Measurements from ENCODE around the gene IL1RAPL1. TPM values are rescaled to one million over a fixed set of nuclear protein-coding genes. Genes with fewer than 3 reads are reported as not detected.

Gene IL1RAPL1
- polyA plus RNA-seq, 4 donors, result 2.2 to 6.0 (median 2.4) TPM

DNA sequence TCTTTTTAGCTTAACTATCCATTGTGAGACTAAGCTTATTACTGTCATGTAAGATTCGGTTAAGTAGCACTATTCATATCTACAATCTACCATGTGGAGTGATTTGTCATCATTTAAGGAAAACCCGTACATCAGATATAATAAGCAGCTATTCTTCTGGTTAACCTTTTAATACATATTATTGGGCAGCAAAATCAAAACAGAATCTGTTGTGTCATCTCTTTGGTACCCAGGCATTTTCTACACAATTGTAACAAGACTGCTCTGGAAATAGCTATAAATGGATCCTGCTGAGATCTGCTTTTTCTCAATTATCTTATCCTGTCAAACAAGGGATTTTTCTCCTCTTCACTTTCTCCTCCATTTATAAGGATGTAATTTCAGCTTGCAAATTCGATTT is 1106.7 kb downstream of the IL1RAPL1 start:
- DNase-seq (ENCODE audit: low read depth in 4 of 4, low spot score in 3 of 4), result no peak

DNA sequence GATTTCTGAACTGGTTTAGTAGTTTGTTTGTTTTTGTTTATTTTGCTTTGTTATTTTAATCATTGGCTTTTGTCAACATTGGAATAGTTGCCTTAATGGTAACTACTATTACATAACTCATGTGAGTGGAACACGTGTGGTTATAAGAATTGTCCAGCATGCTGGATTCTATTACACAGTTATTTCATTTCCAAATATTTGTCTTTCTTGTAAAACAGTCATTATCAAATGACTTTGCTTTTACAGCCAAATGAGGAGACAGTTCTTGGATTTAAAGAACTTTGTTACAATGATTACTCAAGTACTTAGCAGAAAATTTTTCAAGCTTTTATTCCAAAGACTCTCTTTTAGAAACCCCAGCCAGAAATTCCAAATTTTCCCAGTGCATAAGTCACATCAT is 1112.0 kb downstream of the IL1RAPL1 start:
- no peak for DNase-seq (ENCODE audit: low read depth in 4 of 4, low spot score in 3 of 4)

DNA sequence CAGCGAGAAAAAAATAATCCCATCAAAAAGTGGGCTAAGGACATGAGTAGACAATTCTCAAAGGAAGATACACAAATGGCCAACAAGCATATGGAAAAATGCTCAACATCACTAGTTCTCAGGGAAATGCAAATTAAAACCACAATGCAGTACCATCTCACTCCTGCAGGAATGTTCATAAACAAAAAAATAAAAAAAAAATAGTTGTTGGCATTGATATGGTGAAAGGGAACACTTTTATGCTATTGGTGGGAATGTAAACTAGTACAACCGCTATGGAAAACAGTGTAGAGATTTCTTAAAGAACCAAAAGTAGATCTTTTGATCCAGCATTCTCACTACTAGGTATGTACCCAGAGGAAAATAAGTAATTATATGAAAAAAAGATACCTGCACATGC is 1119.8 kb downstream of the IL1RAPL1 start:
- DNase-seq (ENCODE audit: low read depth in 4 of 4, low spot score in 3 of 4), result no peak

DNA sequence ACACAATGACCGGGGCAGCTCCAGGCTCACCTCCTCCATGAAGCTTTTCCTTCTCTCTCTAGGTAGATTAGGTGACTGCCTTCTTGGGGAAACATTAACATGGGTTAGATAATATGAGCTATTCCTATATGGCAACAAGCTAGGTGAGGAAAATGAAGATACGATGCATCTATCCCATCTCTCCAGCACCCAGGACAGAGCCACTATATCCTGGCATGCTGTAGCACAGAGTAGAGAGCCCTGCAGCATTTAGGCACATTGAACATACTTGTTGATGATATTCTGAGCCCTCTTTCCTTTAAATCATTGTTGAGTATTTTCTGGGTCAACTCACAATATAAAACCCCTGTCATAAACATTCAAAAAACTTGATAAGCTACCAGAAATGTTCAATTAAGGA is 1133.9 kb downstream of the IL1RAPL1 start:
- DNase-seq (ENCODE audit: low read depth in 4 of 4, low spot score in 3 of 4), result no peak

DNA sequence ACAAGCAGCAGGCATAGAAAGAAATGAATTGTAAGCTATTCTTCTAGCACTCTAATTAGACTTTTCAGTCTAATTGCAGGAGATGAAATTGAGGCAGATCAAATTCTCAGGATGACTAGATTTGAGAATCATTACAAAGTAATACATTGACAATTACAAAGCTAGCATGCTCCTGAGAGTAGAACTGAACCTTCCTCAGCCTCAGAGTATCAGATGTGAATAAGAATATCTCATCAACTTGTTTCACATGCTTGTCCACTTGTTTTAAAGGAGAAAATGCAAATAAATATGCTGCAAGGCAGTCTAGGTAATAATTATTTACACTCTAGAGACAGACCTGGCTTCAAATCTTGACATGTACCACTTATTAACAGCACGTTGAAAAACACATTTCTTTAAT is 1137.1 kb downstream of the IL1RAPL1 start:
- no peak for DNase-seq (ENCODE audit: low read depth in 4 of 4, low spot score in 3 of 4)

DNA sequence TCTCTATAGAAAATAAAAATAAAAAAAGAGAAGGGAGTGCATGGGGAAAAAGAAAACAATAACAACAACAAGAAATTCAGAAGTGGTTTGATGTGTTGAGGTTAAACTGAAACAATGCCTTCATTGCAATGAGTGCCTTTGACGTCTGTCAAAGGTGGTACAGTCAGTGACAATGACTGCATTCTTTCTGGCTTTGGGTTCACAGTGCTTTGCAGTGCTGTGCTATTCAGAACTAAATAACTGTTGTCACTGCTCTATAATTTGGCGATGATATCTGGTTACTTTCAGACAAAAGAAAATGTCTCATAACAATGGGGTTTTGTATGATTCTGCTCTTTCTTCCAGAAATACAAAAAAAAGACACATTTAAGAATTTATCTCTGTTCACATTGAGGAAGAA is 1139.6 kb downstream of the IL1RAPL1 start:
- DNase-seq (ENCODE audit: low read depth in 4 of 4, low spot score in 3 of 4), result no peak

DNA sequence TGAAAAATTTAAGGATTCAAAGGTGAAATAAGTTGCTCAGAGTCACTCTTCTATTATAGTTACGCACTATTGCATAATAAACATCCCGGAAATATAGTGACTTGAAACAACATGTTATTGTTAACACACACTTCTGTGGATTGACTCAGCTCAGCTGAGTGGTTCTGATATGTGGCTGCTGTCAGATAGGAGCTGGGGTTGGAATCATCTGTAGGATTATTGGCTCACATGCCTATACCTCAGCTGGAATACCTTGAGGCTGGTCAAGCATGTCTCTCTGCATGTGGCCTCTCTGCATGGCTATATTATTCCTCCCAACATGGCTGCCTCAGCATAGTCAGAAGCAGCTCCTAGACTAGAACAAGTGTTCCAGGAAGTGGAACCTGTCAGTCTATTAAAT is 1141.4 kb downstream of the IL1RAPL1 start:
- no peak for DNase-seq (ENCODE audit: low read depth in 4 of 4, low spot score in 3 of 4)

DNA sequence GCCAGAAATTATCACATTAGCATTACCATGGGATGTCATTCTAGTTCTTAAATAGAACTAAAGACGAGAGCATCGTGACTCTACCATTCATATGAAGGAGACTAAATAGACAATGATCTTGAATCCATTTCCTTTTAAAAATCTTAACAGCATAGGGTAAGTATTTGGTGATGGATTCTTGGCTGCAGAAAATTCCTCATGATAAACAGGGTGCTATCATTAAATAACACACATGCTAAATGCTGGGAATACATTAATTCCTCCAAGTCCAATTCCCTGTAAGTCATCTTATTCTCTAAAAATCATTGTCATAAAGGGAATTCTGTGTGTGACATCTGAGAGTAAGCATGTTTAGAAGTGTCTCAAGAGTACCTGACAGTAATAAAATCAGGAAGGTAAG is 1157.7 kb downstream of the IL1RAPL1 start:
- DNase-seq (ENCODE audit: low read depth in 4 of 4, low spot score in 3 of 4), result no peak

DNA sequence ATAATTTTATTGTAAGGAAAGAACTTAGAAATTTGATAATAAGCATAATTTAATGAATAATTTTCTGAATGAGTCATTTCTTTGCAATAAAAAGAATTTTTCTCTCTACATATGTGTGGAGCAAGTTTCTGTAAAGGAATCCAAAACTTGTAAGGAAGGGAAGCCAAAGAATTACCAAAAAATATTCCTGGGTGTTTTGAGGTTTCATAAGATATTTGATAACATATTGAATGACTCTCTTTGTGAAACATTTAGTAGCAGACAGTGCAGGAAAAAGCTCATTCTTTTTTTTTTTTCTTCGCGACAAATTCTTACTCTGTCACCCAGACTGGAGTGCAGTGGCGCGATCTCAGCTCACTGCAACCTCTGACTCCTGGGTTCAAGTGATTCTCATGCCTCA is 1159.1 kb downstream of the IL1RAPL1 start:
- DNase-seq (ENCODE audit: low read depth in 4 of 4, low spot score in 3 of 4), result no peak

DNA sequence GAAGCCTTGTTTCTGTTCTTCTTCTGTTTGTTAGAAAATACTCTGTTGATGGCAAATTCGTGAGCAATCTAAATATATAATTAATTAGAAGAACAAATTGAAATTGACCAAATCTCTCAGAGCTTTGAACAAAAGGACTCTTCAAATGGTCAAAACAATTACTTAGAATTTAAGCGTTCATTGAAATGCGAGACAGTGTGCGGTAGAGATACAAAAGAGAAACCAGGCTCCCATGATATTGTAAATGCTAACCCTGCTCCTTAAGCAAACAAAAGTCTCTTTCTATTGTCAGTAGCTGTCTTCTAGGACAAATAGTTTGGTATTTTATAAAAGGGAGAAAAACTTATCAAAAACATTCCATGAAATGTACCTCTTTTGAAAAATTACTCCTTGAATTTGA is 1174.8 kb downstream of the IL1RAPL1 start:
- DNase-seq (ENCODE audit: low read depth in 4 of 4, low spot score in 3 of 4), result no peak

DNA sequence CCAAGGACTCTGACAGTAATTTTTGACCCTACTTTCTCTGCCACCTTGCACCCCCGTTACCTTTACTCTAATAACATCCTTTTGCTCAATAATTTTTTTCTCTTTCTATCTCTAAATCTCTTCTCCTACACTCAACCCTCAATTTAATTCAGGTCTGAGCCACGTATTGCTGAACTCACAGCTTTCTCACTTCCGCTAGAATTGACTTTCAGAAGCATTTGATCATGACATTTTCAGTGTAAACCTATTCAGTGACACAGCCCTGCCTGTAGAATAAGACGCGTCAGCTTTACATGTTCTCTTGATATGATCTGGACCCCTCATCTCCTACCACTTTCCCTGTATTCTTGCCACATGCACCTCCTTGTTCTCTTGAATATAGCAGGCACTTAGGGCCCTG is 1188.6 kb downstream of the IL1RAPL1 start:
- no peak for DNase-seq (ENCODE audit: low read depth in 4 of 4, low spot score in 3 of 4)

DNA sequence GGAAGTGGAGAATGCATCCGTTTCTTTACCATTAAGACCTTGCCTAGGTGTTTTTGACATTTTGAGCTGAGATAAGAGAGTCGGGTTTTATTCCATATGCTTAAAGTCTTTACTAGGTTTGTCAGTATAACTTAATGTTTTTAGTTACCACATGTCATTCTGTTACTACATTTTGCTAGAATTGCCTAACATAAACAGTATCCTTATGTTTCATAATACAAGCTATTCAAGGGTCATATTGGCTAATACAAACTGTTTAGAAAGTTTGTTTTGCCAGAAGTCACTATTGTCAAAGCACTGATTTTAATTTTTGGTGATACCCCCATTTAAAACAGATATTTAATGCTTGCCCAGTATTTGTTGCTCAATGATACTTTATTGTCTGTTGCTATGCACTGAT is 1200.4 kb downstream of the IL1RAPL1 start:
- no peak for DNase-seq (ENCODE audit: low read depth in 4 of 4, low spot score in 3 of 4)

DNA sequence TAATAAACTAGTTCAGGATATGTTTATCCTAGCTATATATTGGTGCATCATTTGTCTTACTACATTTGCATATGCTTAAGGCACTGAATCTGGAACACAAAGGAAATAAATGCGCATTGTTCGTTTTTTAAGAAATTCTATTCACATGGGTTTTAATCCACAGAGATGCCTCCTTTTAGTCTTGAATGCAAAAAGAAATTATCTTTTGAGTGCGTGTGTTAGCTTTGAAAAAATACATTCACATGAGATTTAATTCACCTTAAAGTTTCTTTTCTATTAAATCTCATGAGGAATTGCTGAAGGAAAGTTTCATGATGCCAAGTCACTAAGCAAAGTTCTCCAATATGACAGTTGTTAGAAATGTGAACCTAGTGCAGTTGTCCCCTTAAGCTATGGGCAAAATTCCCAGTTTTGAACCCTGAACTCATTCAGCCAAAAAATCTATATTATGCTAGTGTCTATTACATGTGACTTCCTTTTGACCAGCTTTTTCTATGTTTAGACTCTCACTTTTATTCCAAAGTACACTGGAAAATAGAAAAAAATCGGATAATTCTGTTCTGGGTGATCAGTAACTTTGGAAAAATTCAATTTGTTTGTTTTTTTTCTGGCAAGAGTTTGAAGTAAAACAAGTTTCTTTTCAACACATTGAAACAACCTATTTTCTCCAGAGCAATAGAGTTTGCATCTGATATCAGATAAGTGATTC is 1201.9 kb downstream of the IL1RAPL1 start:
- no peak for DNase-seq (ENCODE audit: low read depth in 4 of 4, low spot score in 3 of 4)

DNA sequence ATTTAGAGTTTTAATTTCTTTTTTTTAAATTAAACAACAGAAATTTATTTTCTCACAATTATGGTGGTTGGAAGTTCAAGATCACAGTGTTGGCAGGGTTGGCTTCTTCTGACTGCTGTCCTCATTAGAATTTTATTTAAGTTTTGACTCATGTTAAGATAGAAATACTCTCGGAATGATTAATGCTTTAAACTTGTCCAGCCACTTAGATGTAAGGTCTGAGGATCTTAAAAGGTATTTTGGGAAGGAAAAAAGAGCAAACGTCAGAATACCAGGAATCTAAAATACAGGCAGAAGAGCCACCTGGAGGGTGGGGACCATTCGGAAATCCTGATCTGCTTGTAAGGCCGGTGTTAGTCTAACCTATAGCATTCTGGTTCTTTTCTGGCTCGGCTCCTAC is 1205.1 kb downstream of the IL1RAPL1 start:
- DNase-seq (ENCODE audit: low read depth in 4 of 4, low spot score in 3 of 4), result no peak

DNA sequence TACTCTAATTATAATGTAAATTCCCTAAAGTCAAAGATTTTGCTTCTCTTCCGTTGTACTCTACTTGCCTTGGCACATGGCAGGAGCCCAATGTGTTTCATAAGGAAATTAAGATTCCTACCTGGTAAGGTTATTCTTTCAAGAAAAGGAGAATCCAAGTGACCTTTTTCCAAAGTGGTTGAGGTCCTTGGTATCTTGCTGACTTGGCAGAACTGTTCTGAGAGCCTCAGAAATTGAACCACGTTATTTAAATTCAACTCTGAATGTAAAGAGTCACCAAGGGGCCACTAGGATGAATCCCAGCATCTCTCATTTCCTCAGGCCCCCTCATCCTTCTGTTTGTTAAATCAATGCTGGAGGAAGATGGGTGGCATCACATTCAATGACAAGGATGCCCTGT is 1209.9 kb downstream of the IL1RAPL1 start:
- DNase-seq (ENCODE audit: low read depth in 4 of 4, low spot score in 3 of 4), result no peak

DNA sequence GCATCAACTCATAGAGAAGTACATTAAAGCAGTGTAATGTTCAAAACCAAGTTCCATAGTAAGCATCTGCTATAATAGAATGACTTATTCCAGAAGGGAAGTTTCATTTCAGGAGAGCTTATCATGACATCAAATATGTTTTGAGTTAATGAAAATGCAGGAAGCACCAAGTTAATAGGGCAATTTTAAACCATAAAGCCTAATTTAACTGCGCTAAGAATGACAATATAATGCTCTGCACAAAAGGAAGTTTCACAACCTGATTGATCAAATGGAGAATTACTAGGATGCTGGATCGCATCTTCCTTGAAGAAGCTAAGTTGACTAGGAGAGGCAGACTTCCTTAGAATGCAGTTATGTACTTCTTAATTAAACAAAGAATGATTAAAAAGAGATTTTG is 1211.2 kb downstream of the IL1RAPL1 start:
- DNase-seq (ENCODE audit: low read depth in 4 of 4, low spot score in 3 of 4), result no peak

DNA sequence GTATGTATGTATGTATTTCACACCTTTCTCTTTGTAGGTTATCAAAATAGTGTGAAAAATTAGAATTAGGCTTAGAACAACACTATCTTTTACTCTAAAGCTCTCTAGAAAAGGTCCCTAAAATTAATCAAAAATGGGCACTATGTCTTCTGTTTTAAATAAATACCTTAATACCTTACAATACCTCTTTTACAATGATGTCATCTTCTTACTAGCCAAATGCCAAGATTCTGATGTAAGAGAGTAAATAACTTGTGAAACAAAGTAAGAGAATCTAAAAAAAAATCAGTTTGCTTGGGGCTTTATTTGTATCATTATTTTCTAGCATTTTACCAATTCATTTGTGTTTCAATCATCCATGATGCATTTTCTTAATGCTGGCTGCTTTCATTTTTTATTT is 1225.9 kb downstream of the IL1RAPL1 start:
- DNase-seq (ENCODE audit: low read depth in 4 of 4, low spot score in 3 of 4), result no peak

DNA sequence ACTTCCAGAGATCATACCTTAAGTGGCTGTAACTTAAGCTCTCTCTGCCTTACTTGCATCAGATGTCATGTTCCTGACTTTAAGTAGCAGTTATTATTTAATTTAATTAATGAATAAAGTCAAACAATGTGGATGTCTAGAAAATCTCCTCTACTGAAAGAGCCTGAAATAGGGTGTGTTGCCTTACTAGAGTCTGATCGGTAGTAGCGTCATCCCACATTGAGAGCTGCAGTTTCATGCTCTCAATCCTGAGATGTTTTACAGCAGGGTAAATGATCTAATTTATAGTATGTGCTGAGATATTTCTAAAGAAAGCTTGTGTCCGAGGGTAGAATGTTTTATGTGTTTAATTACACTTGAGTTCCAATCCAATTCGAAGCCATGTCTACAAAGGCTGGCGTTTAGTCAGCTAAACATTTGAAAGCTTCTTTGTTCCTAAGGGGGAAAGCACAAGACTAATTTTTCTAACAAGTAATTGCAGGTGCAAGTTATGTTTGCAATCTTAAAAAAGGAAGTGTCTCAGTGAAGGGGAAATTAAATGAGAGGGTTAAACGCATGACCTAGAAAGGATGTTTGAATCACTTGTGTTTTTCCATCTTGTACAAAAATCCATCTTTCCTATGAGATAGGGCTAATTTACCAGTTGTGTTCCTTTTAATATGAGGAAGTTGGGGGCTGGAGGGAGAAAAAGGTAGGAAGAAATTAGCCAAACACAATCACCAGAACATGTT is 1237.1 kb downstream of the IL1RAPL1 start:
- no peak for DNase-seq (ENCODE audit: low read depth in 4 of 4, low spot score in 3 of 4)

DNA sequence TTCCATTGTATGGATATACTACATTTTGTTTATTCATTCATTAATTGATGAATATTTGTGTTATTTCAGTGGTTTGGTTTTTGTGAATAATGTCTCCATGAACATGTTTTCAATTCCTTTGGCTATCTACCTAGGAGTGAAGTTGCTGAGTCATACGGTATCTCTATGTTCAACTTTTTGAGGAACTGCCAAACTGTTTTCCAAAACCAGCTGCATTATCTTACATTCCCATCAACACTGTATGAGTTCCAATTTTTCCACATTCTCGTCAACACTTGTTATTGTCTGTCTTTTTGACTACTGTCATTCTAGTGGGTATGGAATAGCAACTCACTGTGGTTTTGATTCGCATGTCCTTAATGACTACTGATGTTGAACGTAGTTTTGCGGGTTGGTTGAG is 1239.5 kb downstream of the IL1RAPL1 start:
- DNase-seq (ENCODE audit: low read depth in 4 of 4, low spot score in 3 of 4), result no peak

DNA sequence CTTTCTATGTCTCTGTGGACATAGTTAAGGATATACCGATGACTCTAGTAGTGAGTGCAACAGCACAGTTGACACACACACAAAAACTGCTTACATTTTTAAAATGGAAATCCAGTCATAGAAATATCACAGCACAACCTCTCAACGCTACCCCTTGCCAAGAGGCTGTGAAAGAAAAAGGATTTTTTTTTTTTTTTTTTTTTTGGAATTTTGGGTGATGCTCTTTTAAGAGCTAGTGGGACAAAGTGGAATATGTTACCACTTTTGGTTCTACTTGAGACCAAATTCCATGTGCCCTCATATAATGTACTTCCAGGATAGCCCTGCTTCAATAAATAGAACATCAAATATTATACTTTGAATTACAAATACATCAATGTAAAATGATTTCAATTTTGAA is 1247.1 kb downstream of the IL1RAPL1 start:
- DNase-seq (ENCODE audit: low read depth in 4 of 4, low spot score in 3 of 4), result no peak

DNA sequence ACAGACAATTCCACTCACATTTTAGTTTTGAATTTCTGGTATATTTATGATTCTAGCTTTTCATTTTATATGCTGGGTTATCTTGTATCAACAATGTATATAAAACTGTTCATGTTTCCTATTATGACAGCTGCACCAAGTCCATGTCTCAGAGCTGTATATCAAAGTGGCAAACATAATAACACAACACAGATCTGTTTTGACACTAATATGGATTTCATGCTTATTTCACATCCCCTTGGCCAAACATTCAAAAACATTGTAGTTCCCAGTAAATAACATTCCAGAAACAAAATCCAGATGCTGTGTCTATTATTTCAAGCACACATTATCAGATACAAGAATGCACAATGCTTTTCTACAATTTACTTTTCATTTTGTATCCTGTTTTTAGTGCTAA is 1247.5 kb downstream of the IL1RAPL1 start:
- DNase-seq (ENCODE audit: low read depth in 4 of 4, low spot score in 3 of 4), result peak in 1 of 4 donors; percentile 12

DNA sequence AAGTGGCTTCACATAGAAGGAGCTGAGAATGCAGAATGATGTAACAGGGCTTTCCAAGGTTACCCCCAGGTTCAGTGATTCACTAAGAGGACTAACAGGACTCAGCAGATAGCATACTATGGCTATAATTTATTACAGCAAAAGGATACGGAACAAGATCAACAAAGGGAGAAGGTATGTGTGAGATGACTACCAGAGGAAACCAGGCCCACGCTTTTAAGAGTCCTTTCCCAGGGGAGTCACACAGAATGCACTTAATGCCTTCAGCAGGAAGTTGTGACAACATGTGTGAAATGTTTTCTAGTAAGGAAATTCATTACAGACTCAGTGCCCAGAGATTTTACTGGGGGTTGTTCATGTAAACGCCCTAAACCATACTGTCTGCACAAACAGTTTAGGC is 1254.5 kb downstream of the IL1RAPL1 start:
- no peak for DNase-seq (ENCODE audit: low read depth in 4 of 4, low spot score in 3 of 4)

DNA sequence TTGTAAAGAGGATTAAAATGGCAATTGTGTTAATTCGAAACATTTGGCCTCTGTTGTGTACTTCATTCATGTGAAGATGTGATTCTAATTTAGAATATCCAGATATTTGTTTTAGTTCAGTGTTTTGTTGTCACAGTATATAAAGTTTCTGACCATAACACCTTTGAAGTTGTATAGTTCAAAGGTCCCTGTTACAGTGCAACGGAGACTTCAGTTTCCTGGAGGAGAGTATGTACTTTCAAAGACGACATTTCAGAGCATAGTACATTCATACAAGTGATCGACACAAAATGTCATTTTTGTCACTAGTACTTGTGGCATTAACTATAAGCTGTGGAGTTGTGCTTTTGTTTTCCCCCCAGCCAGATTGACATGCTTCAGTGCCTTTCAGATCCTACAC is 1255.3 kb downstream of the IL1RAPL1 start:
- no peak for DNase-seq (ENCODE audit: low read depth in 4 of 4, low spot score in 3 of 4)

Data from left renal pelvis (tissue), 4 donors.